GM18520 (cell line): ENCODE results near the gene KSR2.
"Not testable (repeated sequence)": the region's sequence is repeated elsewhere in the genome, so short reads cannot be mapped to it uniquely, and the experiment has no call there.

ENCODE experiments used
- ATAC-seq: cut with Tn5 transposase; IDR thresholded peaks from one replicate; pipeline ENCODE4 v1.9.1; 2021; ENCODE audit not compliant: unreplicated experiment

KSR2 gene

GRCh38 chr12:117646520-117646919, 322.3 kb downstream of the KSR2 start:
- no peak for ATAC-seq

GRCh38 chr12:117645473-117645872, 323.3 kb downstream of the KSR2 start:
- no peak for ATAC-seq

- ATAC-seq = no peak
These were observed 324.8 kb downstream of the KSR2 start for GRCh38 chr12:117643971-117644370.

- no peak for ATAC-seq
These were observed 326.9 kb downstream of the KSR2 start for GRCh38 chr12:117641885-117642284.

GRCh38 chr12:117640511-117640910, 328.3 kb downstream of the KSR2 start:
- ATAC-seq = no peak

- no peak for ATAC-seq
These were observed 339.3 kb downstream of the KSR2 start for GRCh38 chr12:117629454-117629853.

GRCh38 chr12:117628711-117629110, 340.1 kb downstream of the KSR2 start:
- not testable (repeated sequence) for ATAC-seq

- ATAC-seq = no peak
These were observed 346.0 kb downstream of the KSR2 start for GRCh38 chr12:117622741-117623140.

GRCh38 chr12:117622087-117622486, 346.7 kb downstream of the KSR2 start:
- no peak for ATAC-seq

GRCh38 chr12:117607778-117608177, 361.0 kb downstream of the KSR2 start:
- no peak for ATAC-seq

GRCh38 chr12:117606945-117607344, 361.8 kb downstream of the KSR2 start:
- no peak for ATAC-seq

GRCh38 chr12:117606024-117606423, 362.8 kb downstream of the KSR2 start:
- no peak for ATAC-seq

GRCh38 chr12:117603316-117604113, 365.3 kb downstream of the KSR2 start:
- ATAC-seq = no peak

- no peak for ATAC-seq
These were observed 368.9 kb downstream of the KSR2 start for GRCh38 chr12:117599849-117600248.

GRCh38 chr12:117596968-117597367, 371.8 kb downstream of the KSR2 start:
- no peak for ATAC-seq

GRCh38 chr12:117595751-117596150, 373.0 kb downstream of the KSR2 start:
- ATAC-seq = no peak

- ATAC-seq = no peak
These were observed 374.3 kb downstream of the KSR2 start for GRCh38 chr12:117594481-117594880.

- ATAC-seq = no peak
These were observed 374.9 kb downstream of the KSR2 start for GRCh38 chr12:117593815-117594400.

GRCh38 chr12:117592588-117593305, 376.0 kb downstream of the KSR2 start:
- ATAC-seq = no peak

GRCh38 chr12:117590999-117591398, 377.8 kb downstream of the KSR2 start:
- no peak for ATAC-seq

- ATAC-seq = no peak
These were observed 378.4 kb downstream of the KSR2 start for GRCh38 chr12:117590386-117590785.

- no peak for ATAC-seq
These were observed 379.8 kb downstream of the KSR2 start for GRCh38 chr12:117589021-117589420.
